Stimulated activated CD4-positive, alpha-beta T cell treated with anti-CD3 and anti-CD28 coated beads, Interleukin-12 subunit alpha, Interleukin-12 subunit beta, amount 100 ng/mL, for 4 hours (primary cell): ENCODE data around the gene PSMC2.
A peak's percentile ranks its signal among the peaks of the same experiment; 100 is the strongest.

Experiments used
- DNase-seq: peaks from one replicate; pipeline ENCODE4 v3.0.0-alpha.2; 2020

PSMC2 gene

DNA sequence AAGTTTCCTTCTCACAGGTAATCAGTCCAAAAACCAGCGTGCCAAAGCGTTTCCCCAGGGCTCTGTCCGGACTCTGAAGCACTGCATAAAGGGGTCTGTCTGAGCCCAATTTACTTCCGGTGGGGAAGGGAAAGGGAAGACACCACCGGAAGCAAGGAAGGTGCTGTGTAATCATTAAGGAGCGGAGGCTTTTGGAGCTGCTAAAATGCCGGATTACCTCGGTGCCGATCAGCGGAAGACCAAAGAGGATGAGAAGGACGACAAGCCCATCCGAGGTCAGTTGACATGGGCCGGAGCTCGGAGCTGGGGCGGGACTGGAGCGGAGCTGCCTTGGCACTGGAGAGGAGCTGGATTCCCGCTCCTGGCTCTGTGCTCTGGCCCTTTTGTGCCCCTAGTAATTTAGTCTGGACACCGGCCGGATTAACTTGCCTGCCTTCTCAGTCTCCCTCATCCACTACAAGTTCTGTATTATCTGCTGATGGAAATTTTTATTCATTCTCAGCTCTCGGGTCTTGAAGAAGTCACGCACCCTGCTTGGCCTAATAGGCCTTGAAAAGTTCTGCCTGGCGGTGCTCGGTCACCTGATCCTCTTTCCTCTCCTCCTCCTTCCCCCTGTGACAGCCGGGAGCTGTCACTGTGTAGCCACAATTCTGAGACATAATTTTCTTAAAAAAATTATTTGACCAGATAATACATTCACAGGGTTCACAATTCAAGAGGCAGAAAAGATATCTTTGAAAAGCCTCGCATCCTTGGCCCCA is at the start of gene PSMC2:
TSS of gene PSMC2 (plus strand) at position 137 of the 761 bp plus-strand sequence. CDS start at position 206, 69 bp downstream.
- peak; percentile 65 for DNase-seq

DNA sequence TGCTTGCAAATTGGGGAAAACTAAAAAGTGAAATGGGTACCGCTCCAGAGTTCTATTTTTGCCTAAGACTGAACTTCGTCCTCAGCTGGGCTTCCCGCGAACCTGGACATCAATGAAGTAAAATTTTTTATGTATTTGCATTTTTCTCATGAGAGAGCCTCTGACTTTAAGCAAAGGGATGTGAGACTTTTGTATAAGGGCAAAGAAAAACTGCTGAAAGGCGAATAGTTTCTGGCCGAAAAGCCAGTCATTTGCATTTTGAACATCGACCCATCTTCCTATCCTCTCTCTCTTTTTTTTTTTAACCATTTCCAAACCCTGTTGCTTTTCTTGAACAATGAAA is 49.6 kb upstream of the PSMC2 start:
- no peak for DNase-seq

DNA sequence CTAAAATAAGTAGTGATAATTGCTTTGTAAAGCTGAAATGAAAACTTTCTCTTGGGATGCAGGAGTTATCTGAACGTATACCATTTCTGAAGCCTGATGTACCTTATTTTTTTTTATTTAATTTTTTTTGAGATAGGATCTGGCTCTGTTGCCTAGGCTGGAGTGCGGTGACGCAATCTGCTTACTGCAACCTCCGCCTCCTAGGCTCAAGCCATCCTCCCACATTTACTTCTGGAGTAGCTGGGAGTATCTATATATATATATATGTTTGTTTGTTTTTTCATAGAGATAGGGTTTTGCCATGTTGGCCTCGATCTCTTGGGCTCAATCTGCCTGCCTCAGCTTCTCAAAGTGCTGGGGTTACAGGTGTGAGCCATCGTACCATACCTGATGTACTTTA is 47.8 kb upstream of the PSMC2 start:
- DNase-seq, result no peak

DNA sequence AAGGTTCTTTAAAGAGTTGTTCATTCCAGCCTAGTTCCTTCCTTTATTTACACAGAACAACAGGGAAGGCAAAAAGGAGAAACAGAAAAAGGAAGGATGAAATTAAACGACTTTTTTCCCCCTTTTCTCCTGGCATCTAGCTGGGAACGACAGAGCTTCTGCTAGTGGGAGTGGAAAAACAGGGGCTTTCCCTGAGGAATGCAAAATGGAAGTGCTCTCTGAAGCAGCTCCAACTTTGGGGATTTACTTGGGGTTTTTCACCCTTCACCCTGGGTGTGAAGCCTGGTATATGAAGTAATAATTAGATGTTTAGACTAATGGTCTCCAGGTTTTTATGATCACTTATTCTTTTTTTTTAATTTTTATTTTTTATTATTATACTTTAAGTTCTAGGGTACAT is 46.0 kb upstream of the PSMC2 start:
- DNase-seq, result no peak

DNA sequence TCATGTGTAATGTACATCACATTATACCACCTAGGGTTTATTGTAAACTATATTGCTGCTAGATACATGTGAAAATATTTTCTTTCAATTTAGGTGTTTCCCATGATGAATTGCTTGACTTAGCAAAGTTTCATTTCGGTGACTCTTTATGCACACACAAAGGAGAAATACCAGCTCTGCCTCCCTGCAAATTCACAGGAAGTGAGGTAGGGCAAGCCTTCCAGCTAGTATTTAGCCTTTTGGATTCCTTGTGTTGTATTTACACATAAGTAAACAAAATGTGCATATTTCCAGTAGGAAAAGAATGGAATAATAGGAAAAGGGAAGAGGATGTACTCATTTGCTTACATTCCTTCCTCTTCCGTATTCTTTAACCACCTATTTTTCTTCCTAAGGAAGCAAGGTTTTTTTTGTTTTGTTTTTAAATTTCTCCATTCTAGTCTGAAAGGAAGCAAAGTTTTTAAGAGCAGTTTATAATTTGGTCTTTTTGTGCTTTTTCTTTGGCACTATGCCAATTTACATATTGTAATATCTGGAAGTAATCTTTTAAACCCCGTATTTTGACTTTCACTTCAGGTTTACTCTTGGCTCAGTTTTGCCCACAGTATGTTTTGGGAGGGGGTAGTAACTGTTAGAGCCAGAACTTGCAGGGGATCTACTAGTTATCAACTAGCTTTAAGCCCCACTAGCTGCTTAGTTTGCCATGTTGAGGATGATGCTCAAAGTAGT is 39.8 kb upstream of the PSMC2 start:
- DNase-seq, result no peak

DNA sequence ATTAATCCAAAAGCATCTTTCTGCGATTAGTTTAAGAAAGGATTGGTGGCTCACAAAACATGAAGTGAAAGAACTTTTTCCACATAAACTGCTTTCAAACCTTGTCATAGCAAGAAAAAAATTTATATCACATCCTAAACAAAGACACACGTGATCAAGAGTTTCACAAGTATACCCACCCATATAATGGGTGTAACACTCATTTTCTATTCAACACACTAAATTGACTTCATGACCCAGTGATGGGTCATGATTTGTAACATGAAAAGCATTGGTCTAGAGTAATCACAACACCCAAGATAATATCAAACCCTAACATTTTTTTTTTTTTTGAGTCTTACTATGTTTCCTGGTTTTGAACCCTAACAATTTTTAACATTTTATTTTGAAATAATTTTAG is 32.6 kb upstream of the PSMC2 start:
- DNase-seq, result no peak

DNA sequence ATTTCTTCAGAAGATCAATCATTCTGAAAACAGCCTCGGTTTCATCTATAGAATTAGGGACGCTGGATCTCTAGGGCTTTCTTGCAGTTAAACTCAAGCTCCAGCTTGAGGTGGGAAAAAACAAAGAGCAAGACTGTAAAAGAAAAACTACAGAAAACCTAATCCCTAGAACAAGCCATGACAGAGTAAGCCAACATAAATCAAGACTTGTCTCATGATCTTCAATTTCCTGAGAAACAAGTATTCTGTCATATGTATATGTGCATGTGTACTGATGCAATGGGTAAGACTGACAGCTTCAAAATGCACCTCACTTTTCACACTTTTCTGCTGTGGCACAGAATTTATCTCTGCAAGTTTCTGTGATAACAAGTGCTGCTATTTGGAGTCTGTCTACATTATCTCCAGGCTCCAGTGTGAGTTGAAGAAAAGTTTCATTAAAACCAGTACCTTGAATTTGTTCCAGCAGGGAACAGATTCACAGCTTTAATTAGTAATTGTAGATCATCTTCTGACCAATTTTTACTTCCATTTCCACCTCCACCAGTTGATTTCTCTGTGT is 31.0 kb upstream of the PSMC2 start:
- DNase-seq, result no peak

DNA sequence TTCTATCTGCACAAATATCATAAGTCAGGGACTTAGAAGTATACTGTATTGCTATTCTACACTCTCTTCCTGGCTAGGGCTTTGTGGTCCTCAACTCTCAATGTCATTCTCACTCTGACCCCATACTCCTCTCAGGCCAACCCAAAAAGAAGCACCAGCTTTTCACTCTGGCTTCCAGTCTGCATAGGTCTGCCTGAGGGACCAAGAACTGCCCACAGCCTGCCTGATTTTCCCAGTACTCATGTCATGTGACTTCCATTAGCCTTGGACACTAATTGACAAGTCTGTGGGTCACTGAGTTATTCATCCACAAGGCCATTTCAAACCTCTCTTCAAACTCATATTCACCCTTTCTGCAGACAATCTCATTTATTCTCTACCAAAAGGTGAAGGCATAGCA is 30.4 kb upstream of the PSMC2 start:
- DNase-seq, result no peak

DNA sequence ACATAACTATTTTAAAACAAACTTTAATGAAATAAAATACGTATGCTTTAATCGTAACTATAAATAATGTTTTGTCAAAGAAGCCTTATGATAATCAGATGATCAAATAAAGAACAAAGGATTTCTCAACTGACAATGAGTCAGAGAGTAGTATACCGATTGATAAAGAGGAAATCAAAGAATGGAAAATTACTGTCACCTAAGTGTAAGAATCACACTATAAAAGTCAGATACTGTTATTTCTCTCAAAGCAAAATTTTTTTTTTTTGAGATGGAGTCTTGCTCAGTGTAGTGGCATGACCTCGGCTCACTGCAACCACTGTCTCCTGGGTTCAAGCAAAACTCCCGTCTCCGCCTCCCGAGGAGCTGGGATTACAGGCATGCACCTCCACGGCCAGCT is 21.7 kb upstream of the PSMC2 start:
- DNase-seq, result no peak

DNA sequence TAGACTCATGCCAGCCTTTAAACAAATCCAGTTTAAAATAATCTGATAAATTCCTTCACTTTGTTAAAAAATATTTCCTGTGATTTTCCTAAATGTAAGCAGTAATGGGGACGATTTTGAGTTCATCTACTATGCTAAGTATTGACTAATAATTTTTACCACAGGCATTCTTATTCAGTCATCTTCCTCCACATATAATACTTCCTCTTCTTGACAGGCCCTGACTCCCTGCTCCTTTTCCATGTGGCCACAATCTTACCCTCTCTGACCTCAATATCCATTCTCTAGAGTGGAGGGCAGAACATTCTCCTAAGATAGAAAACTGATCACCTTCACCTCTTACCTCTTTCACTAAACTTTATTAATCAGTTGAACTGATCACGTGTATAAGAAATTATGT is 10.7 kb upstream of the PSMC2 start:
- no peak for DNase-seq

DNA sequence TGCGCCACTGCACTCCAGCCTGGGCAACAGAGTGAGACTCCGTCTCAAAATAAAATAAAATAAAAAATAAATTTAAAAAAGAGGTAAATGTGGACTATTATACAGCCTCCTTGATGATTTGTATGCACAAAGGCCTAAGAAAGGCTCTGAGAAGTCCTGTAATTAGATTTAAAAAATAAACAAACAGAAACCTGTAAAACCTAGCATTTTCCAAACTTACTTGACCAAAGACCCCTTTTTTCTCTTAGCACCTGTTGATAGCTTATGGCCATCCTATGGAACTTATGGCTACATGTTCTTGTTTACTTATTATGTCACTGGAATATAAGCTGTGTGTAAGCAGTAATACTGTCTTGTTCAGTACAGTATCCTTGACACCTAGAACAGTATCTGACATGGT is 8.6 kb upstream of the PSMC2 start:
- DNase-seq, result no peak

DNA sequence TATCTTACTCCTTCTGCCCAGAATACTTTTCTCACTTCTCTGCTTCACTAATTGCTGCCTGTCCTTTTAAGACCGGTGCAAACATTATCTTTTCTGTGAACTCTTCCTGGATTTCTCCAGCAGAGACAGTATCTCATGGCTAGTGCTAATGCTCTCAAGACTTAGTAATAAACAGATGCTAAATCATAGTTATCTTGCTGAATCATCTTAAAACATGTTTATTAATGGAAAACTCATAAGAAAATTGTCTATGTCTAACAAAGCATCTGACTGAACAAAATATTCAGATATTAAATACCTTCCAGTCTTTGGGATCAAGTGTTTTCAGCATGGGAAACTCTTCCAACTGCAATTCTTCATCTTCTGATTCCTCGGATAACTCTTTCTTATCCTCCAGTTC is 6.0 kb upstream of the PSMC2 start:
- DNase-seq, result no peak

DNA sequence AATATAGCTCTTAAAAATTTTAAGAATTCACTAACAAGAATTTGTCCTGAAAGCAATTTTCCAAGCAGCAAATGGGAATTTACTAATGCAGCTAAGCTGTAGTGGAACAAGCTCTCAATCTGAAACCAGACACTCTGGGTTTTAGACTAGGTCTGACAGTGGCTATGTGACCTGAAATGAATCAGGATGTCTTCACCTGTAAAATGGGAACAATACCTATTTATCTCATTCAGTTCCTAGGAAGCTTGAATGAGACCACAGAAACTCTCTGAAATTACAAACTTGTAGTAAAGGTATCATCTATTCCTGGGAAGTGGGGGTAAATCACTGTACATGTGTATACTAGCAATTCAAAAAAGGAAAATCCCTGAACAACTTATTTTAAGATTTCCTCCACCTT is 4.1 kb upstream of the PSMC2 start:
- DNase-seq, result no peak

DNA sequence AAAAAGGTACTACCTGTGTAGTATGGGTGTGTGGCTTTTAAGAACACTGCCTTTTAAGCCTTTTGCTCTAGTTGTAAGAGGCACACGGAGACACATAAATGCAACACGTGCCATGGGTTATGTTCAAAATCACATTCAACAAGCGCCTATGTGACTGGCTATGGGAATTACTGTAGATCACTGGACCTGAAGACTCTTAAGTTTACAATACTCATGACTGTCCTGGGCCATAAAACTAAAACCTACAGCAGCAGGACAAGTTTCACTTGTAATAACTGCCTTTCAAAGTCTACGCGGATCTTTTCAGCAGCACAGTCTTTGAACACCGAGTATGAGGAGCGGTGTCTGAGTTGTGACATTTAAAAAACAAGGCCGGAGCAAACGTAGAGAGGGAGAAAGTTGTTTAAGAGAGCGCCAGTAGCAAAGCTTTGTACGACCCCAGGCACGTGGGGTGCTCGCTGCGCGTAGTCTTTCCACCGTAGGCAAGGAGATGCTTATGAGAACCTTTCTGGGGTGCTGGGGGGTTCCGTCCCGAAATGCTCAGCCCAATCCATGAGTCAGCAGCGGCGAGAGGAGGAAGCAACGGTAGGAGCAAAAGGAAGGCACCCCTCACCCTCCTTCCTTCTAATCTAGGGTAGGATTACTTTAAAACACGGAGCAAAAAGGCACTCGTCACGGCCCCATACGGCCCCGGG is 3.5 kb upstream of the PSMC2 start:
- peak; percentile 37 for DNase-seq

DNA sequence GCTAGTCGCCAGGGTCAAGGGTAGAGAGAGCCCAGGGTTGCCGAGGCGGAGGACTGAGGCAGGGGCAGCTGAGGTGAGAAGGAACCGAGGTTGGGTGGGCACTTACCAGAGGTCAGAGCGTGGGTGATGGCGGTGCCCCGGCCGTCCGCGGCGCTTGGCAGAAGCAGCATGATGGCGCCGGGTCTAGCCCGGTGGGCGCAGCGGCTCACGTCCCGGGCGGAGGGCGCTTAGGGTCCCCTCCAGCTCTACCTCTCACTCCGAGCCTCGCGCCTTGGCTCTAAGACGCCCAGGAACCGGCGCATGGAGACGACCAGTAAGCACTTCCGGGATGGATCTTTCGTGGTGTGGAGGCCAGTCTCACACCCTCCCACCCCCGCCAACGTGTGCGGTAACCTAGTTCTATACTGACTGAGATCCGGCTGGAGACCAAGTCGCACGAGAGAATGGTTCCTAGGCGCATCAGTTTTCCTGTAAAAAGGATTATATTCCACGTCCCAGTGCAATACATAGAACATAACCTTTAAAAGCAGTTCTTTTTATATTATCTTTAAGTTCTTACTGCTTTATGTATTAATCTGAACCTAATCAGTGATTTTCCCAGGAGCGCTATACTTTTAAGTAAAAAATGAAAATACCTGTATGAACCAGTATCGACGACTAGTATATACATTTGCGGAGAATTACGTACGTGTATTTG is 2.8 kb upstream of the PSMC2 start, which contains the start of gene DNAJC2:
TSS of gene DNAJC2 (minus strand) at position 315 of the 697 bp plus-strand sequence. CDS start at position 170, 145 bp downstream.
- peak; percentile 79 for DNase-seq

DNA sequence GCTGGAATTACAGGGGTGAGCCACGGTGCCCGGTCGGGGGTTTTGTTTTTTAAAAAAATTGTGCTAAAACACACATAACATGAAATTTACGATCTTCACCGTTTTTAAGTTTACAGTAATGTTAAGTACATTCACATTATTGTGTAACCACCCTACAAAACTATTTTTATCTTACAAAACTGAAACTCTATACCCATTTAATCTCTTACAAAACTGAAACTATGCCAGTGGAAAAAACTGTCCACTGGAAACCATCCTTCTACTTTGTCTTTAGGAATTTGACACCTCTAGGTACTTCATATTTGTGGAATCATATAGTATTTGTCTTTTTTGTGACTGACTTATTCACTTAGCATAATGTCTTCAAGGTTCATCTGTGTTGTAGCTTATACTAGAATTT is 1.0 kb upstream of the PSMC2 start:
- no peak for DNase-seq

DNA sequence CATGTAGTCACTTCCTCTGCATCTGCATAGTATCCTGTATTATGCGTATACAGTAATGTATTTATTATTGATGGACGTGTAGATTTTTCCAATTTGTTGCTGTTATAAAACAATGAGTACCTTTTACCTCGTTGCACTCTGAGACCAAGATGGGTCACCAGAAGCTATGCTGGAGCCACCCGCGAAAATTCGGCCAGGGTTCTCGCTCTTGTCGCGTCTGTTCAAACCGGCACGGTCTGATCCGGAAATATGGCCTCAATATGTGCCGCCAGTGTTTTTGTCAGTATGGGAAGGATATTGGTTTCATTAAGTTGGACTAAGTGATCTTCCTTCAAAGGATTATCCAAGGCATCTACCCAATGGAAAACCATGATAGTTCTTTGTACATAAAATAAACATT is 1.0 kb downstream of the PSMC2 start:
- no peak for DNase-seq

DNA sequence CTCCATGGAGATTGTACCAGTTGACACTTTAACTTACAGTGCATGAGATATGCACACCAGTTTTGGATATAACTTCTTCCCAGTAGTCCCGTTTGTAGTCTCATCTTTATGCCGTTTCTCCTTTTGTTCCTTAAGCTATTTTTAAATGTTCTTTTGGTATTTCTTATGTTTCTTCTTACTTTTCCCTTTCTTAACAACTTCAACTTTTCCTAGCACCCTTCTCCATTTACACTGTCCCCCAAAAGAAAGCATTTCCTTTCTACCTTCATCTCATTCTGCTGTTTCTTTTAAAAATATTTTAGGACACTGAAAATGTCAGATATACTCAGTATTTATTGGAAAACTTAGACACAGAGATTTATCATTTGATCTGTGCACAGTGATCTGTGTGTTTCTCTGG is 1.5 kb downstream of the PSMC2 start:
- DNase-seq, result no peak

DNA sequence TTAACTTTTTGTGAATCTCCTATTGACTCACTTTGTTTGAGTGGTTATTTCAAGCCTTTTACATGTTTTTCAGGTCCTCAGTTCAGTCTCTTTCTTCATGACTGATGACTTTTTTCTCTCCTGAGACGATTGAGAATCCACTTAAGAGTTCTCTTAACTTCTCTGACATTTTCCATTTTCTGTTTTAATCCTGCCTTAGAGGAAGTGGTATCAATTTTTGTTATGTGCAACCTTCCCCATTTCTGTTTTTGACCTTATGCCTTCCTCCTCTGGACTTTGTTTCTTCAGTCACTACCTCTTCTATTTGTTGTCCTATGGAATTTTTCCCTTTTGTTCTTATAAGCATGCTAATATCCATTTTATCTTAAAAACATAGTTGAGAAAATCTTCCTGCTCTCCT is 2.4 kb downstream of the PSMC2 start:
- DNase-seq, result no peak

DNA sequence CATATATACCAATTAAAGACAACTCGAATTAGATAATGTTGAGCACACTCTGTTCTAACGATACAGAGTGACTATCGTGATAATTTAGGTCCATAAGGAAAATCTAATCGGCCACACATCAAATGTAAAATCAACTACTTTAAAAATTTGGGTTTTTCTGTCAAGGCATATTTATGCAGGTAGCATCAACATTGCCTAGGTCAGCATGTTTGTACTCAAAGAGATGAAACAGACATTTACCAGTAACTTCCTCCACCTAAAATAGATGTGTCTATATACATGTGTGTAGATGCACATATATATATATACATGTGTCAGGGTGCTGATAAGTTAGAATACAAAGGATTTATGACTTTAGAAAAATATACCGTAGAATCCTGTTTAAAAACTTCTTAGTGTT is 22.0 kb downstream of the PSMC2 start:
- DNase-seq, result no peak

DNA sequence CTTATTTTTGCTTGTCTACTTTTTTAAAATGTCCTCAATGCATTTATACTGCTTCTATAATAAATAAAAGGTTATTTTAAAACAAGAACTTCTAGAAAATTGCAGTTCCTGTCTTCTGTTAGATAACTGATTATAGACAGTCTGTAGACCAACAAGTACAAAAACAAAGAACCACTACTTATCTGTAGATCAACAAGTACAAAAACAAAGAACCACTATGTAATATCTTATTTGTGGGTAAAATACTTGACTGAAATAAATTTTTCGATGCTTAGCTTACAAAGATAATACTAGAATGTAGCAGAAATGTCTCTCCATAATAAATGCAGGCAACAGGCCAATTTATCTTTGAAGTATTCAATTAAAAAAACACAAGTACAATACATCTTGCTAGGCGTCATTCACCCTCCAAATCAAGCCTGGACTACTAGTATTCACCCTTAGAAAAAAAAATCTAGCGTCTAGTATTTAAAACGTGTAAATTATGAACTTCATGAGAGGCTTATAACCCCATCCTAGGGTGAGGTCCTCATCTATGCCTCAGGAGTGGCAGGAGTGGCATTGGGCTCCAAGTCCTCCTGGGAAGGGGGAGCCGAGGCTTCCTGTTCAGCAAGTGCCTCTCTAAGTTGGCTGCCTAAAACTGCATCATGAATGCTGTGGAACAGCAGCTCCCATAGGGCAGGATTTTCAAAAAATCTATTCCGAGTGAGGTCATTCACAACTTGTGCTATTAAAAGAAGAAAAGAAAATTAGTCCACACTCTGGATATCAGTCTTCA is 26.6 kb downstream of the PSMC2 start:
- DNase-seq, result no peak

DNA sequence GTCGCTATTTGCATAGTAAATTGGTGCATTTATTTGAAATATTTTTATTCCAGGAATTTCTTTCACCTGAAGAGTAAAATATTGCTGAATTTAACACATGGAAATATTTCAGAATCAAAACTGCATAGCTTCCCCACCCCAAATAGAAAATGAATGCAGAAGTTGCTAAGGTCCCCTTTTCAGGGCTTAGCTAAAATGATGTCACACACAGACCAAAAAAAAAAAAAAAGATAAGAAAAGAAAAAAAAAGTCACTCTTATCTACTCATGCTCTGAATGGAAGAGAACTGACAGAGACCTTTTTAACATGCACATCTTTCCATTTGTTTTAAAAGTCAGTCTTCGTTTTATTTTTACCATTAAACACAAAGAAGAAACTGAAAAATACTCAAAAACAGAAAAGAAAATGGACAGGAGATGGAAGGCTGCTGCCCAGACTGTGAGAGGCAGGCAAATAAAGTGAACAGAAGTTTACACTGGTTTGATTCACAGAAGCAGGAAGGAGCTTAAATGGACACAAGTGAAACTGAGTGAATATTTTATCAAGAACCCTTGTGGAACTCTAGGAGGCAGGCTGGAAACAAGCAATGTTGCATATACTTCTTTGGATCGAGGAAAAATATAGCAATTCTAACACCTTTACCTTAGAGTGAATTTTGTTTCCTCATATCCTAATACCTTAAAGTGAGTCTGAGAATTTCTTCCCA is 32.0 kb downstream of the PSMC2 start:
- no peak for DNase-seq
